ENCODE measurements around the gene STT3B.
A peak's percentile ranks its signal among the peaks of the same experiment; 100 is the strongest.

STT3B gene

GRCh38 chr3:31654998-31655397, 122.3 kb downstream of the STT3B start:
- DNase-seq: no peak

GRCh38 chr3:31659246-31659645, 126.5 kb downstream of the STT3B start:
- no peak for DNase-seq

GRCh38 chr3:31661286-31661685, 128.6 kb downstream of the STT3B start:
- DNase-seq: no peak

- DNase-seq: peak in 3 of 4 experiments; percentile 13 to 38 (median 28)
Measured at GRCh38 chr3:31661993-31662670, 129.4 kb downstream of the STT3B start.

GRCh38 chr3:31664031-31664430, 131.3 kb downstream of the STT3B start:
- no peak for DNase-seq

GRCh38 chr3:31667582-31667981, 134.9 kb downstream of the STT3B start:
- DNase-seq: no peak

- peak; percentile 35 to 61 (median 54) for DNase-seq
Measured at GRCh38 chr3:31668242-31668641, 135.5 kb downstream of the STT3B start.

- DNase-seq: peak; percentile 77 to 94 (median 88)
Measured at GRCh38 chr3:31670136-31670535, 137.4 kb downstream of the STT3B start.

- no peak for DNase-seq
Measured at GRCh38 chr3:31670722-31671121, 138.0 kb downstream of the STT3B start.

- DNase-seq: peak; percentile 31 to 70 (median 63)
Measured at GRCh38 chr3:31671451-31671850, 138.7 kb downstream of the STT3B start.

- peak in 3 of 4 experiments; percentile 27 to 81 (median 73) for DNase-seq
Measured at GRCh38 chr3:31671976-31672375, 139.3 kb downstream of the STT3B start.

- no peak for DNase-seq
Measured at GRCh38 chr3:31673950-31674349, 141.2 kb downstream of the STT3B start.

- DNase-seq: no peak
Measured at GRCh38 chr3:31676556-31676955, 143.8 kb downstream of the STT3B start.

- no peak for DNase-seq
Measured at GRCh38 chr3:31680072-31680870, 147.5 kb downstream of the STT3B start.

Data from suppressor macrophage (primary cell).